Fibroblast of skin of right biceps (primary cell): ENCODE results near the gene HOXA9.

Experiments used
- DNase-seq: peaks from one replicate; pipeline ENCODE4 v3.0.0-alpha.2; 2013

The HOXA9 gene

DNA sequence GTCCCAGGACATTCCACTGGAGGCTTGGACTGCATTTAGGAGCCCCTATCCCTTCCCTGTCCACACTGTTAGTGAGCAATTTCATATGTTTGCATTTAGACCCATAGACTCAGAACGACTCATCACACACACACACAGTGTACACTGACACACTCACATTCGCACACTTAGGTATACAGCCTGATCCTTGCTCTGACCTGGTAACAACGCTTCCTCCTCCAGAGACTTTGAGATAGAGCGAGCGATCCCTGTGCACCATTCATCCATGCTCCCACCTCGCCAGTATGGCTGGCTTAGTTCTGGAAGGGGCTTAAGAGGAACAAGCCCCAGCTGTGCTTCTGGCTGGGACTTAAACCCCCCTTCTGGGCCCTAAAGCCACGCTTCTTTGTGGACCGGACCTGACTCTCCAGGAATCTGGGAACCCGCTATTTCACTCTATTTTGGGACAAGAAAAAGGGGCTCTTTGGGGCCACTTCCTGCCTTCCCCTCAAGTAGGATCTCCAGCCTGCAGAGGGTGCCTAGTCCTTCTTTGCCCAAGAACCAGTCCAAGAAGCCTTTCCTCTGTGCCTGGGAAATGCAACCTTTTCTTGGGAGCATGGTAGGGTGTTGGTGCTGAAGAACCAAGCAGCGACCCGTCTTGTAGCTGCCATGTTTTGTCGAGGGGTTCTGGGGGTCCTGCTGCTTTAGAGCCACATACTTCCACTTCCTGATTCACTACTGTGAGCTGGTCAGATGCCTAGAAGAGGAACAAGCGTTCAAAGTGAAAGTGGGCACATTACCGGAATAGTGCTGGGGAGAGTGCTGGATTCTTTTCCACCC, 35.6 kb upstream of the HOXA9 start:
- no peak for DNase-seq

DNA sequence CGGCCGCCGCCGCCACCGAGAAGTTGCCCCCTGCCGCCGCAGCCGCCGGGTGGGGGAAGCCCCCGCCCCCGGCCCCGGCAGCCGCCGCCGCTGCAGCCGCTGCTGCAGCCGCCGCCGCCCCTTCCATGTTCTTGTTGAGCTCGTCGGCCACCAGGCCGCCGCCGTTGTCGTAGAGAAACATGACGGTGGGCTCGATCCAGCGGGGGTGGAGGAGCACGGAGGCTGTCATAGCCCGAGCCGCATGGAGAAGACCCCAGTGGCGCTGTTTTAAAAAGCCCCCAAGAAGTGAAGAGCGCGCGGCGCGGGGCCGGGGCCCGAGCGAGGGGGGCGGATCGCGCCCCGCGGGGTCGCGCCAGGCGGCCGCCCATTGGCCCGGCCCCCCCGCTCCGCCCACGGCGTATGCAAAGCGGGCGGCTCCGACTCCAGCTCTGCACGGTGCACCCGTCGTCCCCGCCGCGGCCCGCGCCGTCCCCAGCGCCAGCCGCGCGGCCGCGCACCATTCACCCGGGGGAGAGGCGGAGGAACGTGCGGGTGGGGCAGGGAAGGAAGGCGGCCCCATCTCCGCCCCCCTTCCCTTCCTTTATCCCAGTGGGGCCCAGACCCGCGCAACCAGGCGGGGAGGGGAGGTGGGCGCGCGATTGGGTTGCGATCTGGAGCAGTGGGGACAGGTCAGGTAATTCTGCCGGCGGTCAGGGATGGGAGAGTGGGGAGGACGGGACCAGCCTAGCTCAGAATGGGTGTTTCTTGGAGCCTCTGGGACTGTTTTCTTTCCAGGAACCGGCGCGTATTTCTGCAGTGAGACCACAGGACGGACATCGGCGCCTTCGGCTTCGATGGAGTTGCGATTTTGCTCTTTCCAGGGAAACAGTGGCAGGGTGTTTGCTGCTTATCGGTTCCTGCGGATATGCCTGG, 34.8 kb upstream of the HOXA9 start, which contains the start of gene HOXA13:
HOXA13 (minus strand) TSS at position 243 of the 912 bp plus-strand sequence; CDS start at position 229, 14 bp downstream.
- no peak for DNase-seq

DNA sequence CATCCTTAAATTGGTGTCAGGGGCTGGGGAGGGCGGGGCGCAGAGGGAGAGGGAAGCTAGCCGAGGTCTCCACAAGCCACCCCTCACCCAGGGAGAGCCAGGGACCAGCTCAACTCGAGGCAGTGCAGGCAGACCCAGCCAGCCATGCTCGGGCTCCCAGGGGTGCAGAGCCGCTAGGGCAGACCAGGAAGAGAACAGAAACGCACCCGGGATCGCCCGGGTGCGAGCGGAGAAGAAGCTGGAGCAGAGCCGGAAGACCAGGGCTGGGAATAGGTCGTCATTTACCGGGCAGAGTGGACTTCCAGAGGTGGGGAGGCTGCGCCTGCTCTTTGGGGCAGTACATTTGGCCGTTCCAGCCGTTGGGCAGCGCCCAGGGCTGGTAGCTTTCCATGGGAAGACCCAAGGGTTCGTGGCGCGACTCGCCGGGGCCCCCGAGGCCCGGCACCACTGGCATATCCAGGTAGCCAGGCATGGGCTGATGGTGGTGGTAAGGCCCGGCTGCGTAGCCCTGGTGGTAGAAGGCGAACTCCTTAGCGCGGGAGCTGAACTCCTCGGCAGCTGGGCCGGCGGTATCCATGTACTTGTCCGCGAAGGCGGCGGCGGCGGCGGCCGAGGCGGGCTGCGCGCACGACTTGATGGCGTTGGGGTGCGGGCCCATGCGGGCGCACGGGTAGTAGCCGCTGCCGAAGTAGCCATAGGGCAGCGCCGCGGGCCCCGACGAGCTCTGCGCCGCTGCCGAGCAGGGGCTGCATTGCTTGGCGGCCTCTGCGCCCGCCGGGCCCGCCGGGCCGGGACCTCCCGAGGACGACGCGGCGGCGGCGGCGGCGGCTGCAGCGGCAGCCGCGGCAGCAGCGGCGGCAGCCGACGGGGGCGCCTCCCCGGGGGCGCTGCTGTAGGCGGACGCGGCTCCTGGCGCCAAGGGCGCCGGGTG, 33.8 kb upstream of the HOXA9 start:
- DNase-seq = no peak

DNA sequence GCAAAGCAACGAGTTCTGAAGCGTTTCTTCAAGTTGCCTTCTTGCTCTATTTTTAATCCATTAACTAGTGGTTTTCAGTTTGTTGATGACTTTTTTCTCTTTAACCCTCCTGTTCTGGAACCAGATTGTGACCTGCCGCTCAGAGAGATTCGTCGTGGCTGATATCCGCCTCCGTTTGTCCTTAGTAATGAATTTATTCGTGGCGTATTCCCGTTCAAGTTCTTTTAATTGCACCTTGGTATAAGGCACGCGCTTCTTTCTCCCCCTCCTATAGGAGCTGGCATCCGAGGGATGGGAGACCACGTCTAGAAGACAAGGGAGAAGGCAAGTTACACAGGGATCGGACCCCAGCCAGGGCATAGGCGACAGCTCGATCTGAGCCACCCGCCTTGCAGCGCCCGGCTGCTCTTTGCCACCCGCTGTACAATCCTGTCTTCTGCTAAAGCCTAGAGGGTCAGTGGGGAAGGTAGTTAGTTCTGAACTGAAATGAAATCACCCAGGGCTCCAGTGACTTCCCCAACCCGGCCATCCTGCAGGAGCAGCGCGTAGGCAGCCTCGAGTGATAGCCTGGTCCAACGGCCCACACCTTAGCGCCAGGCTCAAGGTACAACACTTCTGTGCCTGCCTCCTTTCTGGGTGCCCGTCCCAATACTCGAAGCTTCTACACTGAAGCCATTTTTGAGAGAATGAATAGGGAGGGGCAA, 33.0 kb upstream of the HOXA9 start:
- no peak for DNase-seq

DNA sequence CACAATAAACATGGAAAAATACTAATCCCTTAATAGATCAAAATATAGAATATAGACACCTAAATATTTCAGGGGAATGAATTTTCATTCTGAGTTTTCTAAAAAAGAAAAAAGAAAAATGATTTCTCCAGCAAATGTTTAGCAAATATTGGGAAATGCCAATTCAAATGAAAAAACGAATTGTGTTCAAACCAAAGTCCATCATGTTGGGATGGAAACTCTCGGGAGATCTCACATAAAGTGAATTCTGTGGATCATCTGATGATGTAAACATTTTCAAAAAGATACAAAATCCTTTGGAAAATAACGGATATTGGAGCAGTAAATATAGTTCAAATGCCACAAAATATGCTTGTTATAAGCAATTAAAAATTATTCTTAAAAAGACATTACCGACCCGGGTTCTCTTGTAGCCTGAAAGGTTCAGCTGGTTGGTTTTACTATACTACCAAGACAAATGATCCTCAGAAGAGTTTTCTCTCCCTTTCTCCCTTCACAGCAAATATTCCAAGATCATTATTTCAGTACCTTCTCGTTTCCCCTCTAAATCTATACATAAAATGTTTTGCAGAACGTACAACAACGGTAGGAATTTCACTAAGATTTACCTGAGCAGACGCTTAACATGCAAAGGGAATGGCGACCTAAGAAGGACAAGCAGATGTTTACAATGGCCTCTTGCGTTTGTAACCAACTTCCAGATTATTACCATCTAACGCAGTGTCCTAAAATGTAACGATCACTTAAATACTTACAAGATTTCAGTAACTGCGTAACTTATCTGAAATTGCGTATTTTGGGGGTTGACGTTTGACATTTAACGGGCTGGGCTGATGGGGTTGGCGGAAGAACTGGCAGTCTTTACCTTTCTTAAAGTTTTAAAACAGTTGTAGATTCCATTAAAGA, 32.1 kb upstream of the HOXA9 start:
- no peak for DNase-seq

DNA sequence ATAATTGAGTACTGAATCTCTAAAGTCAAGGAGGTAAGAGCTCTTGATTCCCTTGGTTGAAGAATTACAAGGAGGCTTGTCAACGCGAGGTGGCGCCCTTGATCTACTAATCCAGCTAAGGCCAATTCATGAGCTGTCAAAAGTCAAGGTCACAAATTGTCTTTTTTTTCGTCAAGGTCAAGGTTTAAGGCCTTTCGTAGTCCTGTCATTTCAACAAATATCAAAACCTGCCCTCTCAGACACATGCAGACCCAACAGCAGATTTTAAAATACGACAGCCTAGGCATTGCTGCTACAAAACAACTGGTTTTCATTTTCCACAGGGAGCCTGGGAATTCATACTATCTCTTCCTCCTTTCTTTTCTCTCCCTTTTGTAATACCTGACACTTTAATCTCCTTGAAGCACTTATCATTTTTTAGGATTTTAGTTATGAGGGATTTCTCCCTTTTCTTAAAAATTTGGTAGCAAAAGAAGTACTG, 31.0 kb upstream of the HOXA9 start:
- peak; percentile 58 for DNase-seq

DNA sequence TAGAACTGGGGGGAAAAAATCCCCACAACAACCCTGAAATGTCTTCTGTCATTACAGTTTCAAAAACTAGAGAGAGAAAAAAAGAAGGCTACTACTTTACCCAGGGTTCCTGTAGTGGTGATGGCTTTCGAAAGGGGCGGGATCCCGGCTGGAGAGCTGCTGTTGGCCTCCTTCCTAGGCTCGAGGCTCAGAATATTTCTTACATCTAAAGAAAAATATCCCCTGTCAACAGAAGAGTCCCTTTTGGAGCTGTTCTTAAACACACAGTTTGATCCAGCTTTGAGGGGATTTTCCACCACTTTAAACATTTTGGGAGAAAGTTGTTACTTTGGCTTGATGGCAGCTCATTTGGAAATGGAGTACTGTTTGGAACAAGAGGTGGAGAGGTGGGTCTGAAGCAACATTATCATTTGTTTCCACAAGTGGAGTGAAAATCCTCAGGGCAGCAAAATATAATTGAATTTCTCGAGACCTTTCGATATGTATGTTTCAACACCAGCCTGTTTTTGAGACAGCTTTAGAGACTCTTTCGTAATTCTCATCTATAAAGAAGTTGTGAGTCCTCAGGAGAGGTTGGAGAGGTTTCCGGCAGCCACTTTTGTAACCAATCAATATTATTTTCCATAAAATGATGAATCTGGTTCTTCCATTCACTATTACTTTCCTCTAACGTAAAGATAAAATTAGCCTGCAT, 29.5 kb upstream of the HOXA9 start:
- no peak for DNase-seq

DNA sequence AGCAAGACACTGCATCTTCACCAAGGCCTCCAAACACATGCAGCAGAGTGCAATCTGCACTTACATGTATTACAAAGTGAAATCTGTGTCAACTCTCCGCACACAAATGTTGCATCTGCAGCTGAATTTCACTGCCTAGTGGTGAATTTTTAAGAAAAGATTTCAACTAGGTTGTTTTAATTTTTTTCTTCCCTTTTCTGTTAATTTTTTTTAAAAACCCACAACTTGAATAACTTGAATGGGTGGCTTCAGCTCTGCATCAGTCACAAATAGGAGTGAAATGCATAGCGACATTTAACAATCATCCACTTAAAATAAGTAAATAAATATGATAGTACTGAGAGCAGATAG, 28.6 kb upstream of the HOXA9 start:
- DNase-seq = no peak

DNA sequence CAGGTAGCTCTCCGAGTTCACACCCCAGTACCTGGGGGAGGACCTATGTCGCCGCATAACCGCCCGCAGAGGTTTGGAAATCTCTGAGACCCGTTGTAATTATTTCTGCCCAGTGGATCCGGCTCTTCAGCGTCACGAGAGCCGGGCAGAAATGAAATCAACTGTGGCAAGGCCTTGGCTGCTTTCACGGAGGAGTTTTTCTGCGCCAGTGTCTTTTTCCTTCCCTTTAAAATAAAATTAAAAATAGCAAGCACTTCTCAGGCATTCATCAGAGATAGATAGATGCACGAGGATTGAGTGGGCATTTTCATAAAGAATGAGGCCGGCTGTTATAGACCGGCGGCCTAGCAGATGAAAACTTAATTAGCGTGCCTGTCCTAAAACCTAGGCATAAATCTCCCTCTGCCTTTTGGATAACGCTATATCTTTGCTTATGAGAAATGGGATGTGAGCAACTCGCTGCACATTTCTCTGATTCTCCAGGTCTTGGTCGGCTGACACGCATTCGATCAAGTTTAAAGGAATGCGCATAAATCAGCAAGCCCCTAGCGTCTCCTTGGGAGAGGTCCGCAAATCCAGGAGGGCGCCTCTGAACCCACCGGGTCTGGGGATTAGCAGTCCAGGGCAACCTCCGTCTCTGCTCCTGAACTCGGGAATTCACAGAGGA, 28.1 kb upstream of the HOXA9 start:
- no peak for DNase-seq

DNA sequence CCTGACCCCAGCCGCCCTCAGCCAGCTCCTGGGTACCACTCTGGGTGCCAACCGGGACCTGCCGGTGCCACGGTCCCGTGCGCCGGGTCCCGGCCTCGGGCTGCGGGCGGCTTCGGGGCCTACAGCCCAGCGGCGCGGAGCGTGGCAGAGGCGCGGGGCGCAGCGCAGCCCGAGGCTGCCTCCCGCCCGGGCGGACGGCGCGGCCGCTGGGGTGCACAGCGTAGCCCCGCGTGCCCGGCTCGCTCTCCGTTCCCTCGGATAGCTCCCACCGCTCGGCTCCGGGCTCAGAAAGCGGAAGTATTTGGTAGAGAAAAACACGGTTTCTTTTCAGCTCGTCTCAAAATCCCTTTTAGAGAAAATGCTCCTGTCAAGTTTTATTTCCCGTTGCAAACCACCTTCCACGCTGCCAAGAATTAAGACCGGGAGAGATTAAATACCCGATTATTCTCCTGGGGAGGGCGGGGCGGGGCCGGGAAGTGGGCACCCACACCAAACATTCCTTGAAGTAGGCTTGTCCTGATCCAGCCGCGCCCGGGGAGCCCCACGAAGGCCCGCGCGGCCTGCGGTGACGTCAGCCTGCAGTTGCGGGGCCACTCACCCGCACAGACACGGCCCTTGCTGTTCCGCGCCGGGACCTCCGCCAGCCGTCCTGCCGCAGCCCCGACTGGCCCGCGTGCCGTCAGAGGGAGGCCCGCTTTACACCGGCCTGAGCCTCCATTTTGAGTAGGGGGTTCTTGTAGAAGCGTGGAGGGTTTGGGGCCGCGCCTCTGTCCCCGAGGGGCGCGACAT, 27.4 kb upstream of the HOXA9 start:
- no peak for DNase-seq

DNA sequence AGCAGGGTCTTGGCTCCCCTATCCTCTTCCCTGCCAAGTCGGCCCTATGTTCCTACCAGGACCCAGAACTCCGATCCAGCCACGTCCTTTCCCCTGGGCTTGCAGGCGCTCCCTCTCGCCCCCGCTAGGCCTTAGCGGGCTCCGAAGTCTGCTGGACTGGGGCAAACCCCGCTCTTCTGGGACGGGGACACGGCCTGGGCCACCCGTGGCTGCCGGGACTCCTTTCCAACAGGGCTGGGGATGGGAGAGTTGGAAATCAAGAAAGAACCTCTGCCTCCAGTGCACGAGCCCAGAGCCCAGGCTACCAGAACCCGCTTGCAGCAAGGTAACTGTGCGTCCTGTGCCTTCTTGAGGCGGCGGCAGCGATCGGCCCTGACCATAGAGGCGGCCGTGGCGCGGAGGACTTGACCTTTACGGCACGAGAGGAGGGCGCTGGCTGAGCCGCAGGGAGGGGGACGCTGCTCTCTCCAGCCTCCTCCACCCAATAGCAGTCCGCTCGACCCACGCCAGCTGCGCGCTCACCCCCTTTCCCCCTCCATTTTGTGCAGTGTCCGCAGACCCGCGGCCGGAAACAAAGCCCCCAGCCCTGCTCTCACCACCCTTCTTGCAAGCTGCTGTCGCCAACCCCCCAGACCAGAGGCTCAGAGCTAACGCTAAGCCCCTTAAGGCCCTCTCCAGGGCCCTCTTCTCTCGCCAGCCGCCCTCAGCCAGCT, 26.7 kb upstream of the HOXA9 start:
- DNase-seq = no peak

DNA sequence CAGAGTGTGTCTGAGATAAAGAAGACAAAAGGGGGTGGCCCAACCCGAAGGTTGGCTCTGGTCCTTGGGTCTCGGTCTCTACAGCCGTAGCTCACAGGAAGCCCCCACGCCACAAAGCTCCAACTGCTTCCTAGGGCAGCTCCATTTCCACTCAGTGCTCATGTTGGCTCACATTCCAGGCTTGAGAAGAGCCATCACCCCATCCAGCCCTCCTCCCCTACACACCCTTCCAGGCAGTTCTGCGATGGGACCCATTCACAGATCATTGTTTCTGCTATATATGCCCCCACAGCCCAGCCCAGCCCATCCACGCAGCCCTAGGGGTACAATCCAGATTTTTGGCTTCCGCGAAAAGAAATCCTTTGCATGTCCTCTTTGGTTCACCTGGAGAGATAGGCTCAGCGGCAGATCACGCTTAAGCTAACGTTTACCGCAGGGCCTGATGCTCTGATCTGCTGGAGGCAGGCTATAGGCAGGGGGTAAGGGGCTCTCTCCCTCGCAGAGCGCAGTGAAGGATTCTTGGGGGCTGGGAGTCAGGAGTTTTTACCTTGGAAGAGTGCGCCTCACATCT, 25.9 kb upstream of the HOXA9 start:
- no peak for DNase-seq

DNA sequence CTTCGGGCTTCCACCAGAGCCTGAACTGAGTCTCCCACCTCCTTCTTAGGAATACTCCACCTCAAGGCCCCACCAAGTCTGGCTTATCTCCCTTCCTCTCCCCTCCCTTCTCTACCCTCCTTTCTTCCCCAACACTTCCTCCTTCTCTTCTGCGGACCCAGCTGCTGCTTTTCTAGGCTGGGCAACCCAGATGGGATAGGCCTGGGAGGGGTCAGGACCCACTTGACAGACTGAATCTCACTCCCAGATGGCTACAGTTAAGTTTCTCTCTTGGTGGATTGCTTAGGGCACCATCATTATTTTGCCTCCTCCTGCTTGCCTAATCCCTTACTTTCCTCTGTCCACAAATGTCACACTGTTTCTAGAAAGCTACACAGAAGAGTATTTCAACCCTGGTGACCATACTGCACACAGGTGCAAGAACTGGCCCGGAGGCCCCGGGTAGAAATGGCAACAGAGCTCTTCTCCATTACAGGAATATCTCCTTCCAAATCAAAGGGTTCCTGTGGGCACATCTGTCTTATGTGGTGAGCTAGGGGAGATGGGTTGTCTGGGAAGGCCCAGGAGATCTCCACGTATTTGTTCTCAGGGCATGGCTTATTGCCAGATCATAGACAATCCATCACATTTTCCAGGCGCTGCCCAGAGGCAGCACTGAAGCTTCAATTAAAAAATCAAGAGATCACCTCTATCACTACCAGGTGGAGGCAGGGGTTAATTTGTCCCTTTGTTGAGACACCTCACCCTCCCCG, 24.8 kb upstream of the HOXA9 start:
- no peak for DNase-seq

DNA sequence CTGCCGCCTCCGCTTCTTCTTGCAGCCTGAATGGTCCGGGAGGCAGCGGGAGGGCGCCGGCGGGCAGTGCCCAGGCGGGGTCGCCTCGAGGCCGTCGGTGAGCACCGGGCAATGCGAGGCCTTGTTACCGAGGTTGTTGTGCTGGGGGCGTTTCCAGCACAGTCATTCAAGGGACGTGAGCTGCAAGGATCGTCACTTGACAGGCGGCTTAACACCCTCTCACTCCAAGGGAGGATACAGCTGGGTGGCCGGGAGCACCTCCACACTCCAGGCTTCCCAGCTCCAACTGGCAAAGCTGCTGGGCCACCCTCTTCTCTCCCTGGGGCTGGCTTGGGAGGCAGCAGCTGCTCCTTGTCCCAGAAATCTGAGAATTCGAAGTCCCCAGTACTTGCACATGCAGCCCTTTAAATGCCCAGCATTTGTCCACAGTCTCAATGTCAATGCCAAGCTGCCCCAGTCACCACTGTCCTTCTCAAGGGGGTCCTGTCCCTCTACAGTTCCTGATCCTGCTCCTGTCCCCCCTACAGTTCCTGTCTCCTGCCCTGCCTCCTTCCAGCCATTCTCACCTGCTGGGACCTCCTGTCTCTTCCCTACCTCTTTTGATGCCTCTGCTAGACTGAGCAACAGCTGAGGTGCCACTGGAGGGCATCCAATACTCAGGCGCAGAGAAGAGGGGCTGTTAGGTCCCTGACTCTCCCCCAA, 24.1 kb upstream of the HOXA9 start:
- DNase-seq = no peak

DNA sequence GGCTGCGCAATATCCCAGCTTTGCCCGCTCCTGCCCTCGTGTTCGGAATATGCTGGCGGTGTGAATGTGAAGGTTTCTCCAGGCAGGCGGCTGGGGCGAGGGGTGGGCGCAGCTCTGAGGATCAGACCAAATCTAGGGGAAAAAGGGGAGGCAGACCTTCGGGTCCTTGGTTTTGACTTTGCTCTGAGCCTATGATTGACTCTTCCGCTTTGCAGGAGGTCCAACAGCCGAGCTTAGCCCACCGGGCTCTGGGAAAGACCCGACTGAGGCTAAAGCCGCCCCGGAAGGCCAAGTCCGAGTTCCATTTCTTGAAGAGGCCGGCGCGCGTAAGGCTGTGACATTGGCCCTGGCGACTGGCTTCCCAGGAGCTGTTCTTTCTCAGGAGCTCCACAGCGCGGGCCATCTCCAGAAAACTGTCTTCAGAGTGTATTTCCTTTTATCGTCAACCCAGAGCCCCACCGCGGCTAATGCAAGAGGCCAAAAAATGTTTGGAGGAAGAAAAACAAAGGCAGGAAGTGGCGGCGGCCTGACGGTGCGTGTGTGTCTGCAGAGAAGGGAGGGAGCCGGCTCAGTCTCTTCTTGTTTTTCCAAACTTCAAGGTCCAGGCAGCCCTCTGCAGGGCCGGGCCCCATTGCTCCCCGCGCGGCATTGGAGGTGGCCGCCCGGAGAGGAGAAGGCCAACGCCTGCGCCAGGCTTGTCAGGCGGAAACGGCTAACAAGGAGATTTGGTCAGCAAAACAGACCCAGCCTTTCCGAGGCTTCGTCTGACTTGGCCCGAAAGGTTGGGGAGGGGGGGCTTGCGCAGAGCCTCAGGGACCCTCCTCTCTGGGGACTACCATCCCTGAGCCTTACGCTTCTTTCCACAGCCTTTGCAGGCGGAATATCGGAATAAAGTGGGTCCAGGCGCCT, 23.3 kb upstream of the HOXA9 start:
- peak; percentile 38 for DNase-seq
